IPS-NIHi11 (cell line): ENCODE measurements around the gene CENPE.
"Not testable (repeated sequence)": the region's sequence is repeated elsewhere in the genome, so short reads cannot be mapped to it uniquely, and the experiment has no call there.

Source experiments
- DNase-seq: peaks from one replicate; pipeline ENCODE4 v3.0.0; 2012; ENCODE audit warnings: mixed read lengths, low spot score

Gene CENPE

GRCh38 chr4:103198111-103198765 lies at the start of gene CENPE:
TSS of gene CENPE (minus strand) at chr4:103198343. CDS start at chr4:103198319, 24 bp downstream.
- DNase-seq, result peak; percentile 87

- no peak for DNase-seq
These were observed 46.1 kb upstream of the CENPE start for GRCh38 chr4:103244251-103244650.

GRCh38 chr4:103230938-103231337 lies 32.8 kb upstream of the CENPE start:
- not testable (repeated sequence) for DNase-seq

- DNase-seq, result not testable (repeated sequence)
These were observed 25.4 kb upstream of the CENPE start for GRCh38 chr4:103223556-103223955.

- peak; percentile 33 for DNase-seq
These were observed 9.5 kb upstream of the CENPE start for GRCh38 chr4:103207673-103208072.

GRCh38 chr4:103204111-103204510 lies 6.0 kb upstream of the CENPE start:
- DNase-seq, result no peak

GRCh38 chr4:103201724-103202123 lies 3.6 kb upstream of the CENPE start:
- no peak for DNase-seq

- no peak for DNase-seq
These were observed 3.1 kb upstream of the CENPE start for GRCh38 chr4:103201253-103201652.

- DNase-seq, result no peak
These were observed 866 bp upstream of the CENPE start for GRCh38 chr4:103199009-103199408.

GRCh38 chr4:103197765-103198110 lies 405 bp downstream of the CENPE start:
- no peak for DNase-seq

- DNase-seq, result no peak
These were observed 4.7 kb downstream of the CENPE start for GRCh38 chr4:103193457-103193856.

GRCh38 chr4:103171006-103171405 lies 27.1 kb downstream of the CENPE start:
- no peak for DNase-seq

- DNase-seq, result not testable (repeated sequence)
These were observed 28.4 kb downstream of the CENPE start for GRCh38 chr4:103169750-103170149.

- DNase-seq, result no peak
These were observed 29.1 kb downstream of the CENPE start for GRCh38 chr4:103168993-103169392.

GRCh38 chr4:103162176-103162575 lies 36.0 kb downstream of the CENPE start:
- DNase-seq, result no peak

GRCh38 chr4:103158760-103159159 lies 39.4 kb downstream of the CENPE start:
- DNase-seq, result no peak

GRCh38 chr4:103156106-103156505 lies 42.0 kb downstream of the CENPE start:
- no peak for DNase-seq

- DNase-seq, result no peak
These were observed 45.8 kb downstream of the CENPE start for GRCh38 chr4:103152381-103152780.

- no peak for DNase-seq
These were observed 47.5 kb downstream of the CENPE start for GRCh38 chr4:103150677-103151076.

- DNase-seq, result no peak
These were observed 53.2 kb downstream of the CENPE start for GRCh38 chr4:103144926-103145325.

- no peak for DNase-seq
These were observed 60.7 kb downstream of the CENPE start for GRCh38 chr4:103137446-103137827.

GRCh38 chr4:103136671-103137445 lies 61.3 kb downstream of the CENPE start:
- DNase-seq, result no peak

- no peak for DNase-seq
These were observed 69.0 kb downstream of the CENPE start for GRCh38 chr4:103129174-103129573.

- DNase-seq, result no peak
These were observed 72.0 kb downstream of the CENPE start for GRCh38 chr4:103126126-103126525.
